NCI-H526 treated with DMSO at 0.1 percent for 48 hours (cell line): Measurements from ENCODE around the gene PIGU.

ENCODE experiments used
- DNase-seq: peaks from one replicate; lab custom pipeline; 2025; lab: John Stamatoyannopoulos, UW

PIGU gene

DNA sequence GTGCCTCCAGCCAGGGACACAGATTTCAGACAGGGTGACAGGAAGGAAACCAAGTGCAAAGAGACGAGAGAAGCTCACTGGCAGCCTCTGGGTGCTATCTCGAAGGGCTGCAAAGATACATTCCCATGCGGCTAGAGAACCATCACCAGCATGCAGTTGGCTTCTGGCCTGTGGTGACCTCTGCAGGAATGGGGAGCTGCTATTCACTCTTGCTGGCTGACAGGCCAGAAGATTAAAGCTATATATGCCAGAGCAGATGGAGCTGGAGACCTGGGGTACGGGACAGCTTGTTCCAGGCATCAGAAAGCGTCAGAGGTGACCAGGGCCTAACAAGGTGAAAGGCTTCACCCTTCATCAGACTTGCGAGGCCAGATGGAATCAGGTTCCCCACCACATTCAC, 98.4 kb downstream of the PIGU start:
- no peak for DNase-seq

DNA sequence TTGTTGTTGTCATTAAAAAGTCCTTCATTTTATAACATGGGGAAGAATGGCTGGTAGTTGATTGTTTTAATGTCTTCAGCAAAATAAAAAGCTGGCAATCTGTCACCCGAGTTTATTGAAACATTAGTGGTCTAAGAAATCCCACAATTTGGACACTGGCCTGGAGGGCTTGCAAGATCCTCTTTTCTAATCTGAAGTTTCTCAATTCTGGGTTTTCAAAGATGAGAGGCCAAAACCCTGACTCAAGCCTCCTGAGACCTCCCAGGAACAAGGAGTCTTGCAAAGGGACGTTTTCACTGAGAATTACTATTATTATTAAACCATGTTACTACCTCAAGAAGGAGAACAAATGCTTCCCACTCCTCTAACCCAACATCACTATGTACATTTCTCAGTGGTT, 98.9 kb downstream of the PIGU start:
- no peak for DNase-seq

- no peak for DNase-seq
Observed at GRCh38 chr20:34577061-34577460, 99.8 kb downstream of the PIGU start.

GRCh38 chr20:34575756-34576155, 101.1 kb downstream of the PIGU start:
- no peak for DNase-seq

DNA sequence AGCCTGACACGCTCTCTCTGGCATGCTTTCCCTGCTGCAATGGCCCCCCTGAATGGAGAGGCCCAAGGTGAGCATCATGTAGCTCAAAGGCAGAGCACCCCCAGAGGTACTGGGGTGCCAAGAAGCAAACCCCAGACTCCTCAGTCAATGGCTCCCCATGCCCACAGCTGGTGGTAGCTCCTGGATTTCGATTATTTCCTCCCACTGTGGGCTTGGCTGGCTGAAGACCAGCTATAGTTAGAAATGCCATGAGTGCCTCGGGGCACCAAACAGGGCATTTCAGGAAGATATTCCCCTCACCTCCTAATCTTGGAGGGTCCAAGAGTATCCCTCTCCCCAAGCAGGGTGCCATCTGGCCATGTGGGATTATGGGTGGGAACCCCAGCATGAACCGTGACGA, 101.6 kb downstream of the PIGU start:
- DNase-seq = no peak

- no peak for DNase-seq
Observed at GRCh38 chr20:34574861-34575260, 102.0 kb downstream of the PIGU start.

DNA sequence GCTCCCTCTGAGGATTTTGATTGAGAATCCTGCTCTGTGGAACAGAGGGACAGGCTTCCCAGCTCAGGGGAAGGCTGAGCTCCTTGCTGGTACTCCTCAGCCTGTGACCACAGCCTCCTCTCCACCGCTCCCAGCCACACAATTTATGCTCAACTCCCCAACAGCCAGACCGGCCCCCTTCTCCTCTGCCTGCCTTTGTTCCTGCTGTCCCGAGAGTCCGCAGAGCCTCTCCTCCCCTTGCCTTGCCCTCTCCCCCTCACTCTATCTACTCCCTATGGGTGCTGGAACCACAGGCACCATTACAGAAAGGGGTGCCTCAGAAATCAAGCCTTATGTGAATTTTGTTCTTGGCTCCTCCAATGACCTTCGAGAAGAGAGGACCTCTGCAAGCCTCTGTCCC, 102.5 kb downstream of the PIGU start:
- DNase-seq = no peak

- no peak for DNase-seq
Observed at GRCh38 chr20:34573541-34574300, 103.2 kb downstream of the PIGU start.

- no peak for DNase-seq
Observed at GRCh38 chr20:34571753-34572152, 105.1 kb downstream of the PIGU start.

- no peak for DNase-seq
Observed at GRCh38 chr20:34570859-34571306, 106.0 kb downstream of the PIGU start.

DNA sequence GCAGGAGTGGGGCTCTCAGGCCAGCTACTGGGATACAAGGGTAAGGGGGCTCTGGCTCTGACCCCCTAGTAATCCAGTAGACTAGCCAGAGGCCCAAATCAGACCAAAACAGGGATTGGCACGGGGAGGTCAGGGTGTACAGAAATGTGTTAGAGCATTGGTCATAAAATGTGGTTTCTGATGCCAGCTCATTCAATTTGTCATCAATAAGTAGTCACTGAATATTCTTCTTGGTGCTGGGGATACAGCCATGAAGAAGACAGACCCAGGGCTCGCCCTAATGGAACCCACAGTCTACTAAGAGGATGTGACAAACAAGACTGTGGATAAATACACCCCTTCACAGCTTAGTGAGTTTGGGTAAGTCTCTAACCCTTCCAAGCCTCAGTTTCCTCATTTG, 107.3 kb downstream of the PIGU start:
- no peak for DNase-seq

DNA sequence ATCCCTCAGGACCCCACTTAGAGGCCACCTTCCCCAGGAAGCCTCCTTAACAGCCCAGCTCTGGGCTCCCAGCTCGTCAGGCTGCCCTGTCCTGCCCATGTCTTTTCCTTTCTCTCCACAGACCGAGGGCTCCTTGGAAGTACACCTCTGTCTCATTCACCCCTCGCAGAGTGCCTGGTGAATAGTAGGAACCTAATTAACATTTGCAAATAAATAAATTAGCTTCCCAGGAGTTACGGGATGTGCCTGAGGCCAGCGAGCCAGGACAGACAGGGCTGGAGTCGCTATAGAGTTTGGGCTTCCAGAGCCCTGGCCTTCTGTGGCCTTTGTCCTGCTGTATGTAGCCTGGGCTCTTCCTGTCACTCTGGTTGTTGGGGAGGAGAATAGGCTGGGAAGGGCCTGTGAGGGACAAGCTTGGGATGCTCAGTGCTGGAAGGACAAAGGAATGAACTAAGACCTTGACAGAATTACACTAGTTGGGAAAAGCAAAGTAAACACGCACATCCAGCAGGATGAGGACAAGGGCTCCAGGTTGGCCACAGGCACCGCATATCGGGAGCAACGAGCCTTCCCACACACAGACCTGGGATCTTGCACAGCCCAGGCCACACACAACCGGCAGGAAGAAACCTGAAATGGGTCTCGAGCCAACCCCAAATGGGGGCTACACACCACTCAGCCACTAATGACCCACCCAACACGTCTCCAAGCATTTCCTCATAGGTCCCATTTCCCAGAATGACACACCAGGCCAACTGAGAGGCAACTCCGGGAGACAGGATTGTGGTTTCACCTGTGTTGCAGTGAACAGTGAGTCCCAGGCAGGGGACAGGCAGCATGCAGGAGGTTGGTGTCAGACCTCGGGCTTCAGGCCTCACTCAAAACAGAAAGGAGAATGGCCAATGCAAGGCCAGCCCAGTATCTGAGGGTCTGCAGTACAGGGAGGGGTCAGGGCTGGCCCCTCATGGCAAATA, 108.7 kb downstream of the PIGU start:
- no peak for DNase-seq

GRCh38 chr20:34566978-34567891, 109.7 kb downstream of the PIGU start:
- DNase-seq = no peak

- no peak for DNase-seq
Observed at GRCh38 chr20:34564833-34565232, 112.1 kb downstream of the PIGU start.

GRCh38 chr20:34562641-34563040, 114.3 kb downstream of the PIGU start:
- DNase-seq = no peak

GRCh38 chr20:34561661-34562060, 115.2 kb downstream of the PIGU start:
- DNase-seq = no peak

DNA sequence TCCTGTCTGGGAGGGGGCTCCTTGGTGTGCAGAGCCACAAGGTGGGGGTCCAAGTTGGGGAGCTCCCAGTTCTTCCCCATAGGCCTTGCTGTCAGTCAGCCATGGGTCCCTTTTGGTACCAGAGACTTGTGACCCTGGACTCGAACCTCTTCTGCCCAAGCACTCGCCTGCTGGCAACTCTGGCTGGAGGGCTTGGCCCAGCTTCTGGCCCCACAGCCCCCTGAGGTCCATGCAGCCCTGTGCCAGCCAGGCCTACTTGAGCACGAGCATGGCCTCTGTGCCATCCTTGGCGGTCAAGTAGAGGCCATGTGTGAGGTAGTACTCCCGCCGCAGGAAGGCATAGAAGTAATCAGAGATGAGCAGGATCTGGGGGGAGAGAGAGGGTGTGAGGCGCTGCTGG, 116.3 kb downstream of the PIGU start:
- DNase-seq = no peak

DNA sequence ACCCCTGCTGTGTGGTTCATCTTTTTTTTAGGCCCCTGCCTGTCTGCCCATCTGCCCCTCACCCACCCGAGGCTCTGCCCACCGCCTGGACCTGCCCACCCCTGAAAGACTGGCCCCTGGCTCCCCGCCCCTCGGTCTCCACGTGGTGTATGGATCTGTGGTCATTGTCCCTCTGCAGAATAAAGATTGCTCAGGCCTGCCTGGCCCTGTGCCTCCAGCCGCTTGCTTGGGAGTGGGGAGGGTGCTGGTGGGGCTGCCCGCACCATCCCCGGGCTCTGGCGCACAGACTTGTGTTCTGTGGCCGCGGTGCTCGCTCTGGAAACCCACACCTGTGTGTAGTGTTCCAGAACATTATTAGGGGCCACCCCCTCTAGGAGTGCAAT, 116.8 kb downstream of the PIGU start:
- DNase-seq = no peak

- DNase-seq = no peak
Observed at GRCh38 chr20:34559311-34560140, 117.4 kb downstream of the PIGU start.

DNA sequence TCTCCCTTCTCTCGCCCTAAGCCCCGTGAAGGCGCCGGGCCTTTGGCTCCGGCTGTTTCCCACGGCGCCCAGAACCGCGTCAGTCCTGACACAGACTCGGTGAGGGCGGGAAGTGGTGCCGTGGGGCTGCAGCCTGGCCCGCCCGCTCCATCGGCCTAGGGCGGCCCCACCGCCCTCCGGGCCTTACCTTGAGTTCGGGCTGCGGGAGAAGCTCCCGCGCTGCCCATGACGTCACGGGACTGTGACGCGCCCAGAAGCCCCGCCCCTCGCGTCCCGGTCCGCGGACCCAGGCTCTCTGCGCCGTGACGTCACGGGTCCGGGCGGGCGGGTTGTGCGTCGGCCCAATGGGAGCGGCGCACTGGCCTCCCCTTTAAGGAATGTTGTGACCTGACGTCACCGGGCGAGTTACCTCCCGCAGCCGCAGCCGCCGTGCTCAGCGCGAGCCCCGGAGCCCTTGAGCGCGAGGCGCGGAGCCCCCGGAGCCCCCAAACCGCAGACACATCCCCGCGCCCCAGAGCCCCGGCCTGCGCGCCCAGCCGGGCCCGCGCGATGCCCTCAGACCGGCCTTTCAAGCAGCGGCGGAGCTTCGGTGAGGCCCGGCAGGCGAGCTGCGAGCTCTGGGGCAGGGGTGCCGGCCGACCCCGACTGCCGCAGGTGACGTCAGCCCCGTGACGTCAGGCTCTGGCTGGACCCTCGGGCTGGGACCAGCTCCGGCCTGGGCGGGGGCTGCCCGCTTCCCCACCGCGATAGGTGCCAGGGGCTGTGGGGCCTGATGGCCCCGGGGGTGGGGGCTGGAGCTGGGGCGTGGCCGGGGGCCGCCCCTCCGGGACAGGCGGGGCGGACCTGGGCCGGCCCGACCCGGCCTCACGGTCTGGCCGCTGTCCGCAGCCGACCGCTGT, 118.3 kb downstream of the PIGU start, which contains the start of gene MAP1LC3A:
TSS of gene MAP1LC3A (plus strand) at position 399 of the 899 bp plus-strand sequence. CDS start at position 550, 151 bp downstream.
- peak; percentile 66 for DNase-seq
